ENCODE measurements around the gene GPC1. TPM values are rescaled to one million over a fixed set of nuclear protein-coding genes. Genes with fewer than 3 reads are reported as not detected.

Gene GPC1
- total RNA-seq, 2 donors from 2014 or later: 80.7 to 447 TPM

DNA sequence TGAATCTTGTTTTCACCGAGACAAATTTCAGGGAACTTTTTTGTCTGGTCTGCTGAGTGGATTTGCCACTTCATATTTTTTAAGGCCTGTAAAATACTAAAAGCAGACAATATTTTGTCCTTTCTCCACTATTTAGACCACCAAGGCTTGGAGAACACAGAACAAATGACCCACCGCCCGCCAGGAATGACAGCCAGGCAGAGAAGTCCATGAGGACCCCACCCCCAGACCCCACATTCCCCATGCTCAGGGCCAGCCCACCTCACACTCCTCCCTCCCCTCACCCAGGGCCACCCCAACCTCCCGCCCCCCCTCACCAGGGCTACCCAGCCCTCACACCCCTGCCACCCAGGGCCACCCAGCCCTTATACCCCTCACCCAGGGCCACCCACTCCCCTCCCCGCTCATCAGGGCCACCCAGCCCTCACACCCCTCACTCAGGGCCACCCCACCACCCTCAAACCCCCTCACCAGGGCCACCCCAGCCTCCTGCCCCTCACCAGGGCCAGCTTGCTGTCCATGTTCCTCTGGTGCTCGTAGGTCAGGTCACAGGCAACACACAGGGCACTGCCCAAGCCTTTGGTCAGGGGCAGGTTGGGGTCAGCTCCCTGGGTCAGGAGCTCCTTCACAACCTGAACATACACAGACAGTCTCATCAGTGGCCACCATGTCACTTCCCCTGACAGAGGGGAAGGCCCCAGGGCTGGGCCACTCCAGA lies 71.8 kb downstream of the GPC1 start:
- Histone ChIP-seq H3K27ac (no peak overlapping the region), H3K4me3 (no peak overlapping the region), H3K36me3 (no peaks in the 10 kb centered on the region), H3K9me3 (no peaks in the 10 kb centered on the region), H3K4me1 (replicated peaks) (no peaks in the 10 kb centered on the region), H3K27me3 (replicated peaks; ENCODE audit: insufficient read depth) (no peaks in the 10 kb centered on the region)
- TF ChIP-seq, protein P1, sequence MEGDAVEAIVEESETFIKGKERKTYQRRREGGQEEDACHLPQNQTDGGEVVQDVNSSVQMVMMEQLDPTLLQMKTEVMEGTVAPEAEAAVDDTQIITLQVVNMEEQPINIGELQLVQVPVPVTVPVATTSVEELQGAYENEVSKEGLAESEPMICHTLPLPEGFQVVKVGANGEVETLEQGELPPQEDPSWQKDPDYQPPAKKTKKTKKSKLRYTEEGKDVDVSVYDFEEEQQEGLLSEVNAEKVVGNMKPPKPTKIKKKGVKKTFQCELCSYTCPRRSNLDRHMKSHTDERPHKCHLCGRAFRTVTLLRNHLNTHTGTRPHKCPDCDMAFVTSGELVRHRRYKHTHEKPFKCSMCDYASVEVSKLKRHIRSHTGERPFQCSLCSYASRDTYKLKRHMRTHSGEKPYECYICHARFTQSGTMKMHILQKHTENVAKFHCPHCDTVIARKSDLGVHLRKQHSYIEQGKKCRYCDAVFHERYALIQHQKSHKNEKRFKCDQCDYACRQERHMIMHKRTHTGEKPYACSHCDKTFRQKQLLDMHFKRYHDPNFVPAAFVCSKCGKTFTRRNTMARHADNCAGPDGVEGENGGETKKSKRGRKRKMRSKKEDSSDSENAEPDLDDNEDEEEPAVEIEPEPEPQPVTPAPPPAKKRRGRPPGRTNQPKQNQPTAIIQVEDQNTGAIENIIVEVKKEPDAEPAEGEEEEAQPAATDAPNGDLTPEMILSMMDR (IDR thresholded peaks at IDR 0.05): no peak
- TF ChIP-seq POLR2AphosphoS5 (IDR thresholded peaks at IDR 0.05) (no peak), POLR2A (IDR thresholded peaks at IDR 0.05) (no peak)
- WGBS: 86% methylated on average over 6 of the region's 6 CpGs
- intact Hi-C loops (cut with DNase I): no loop called here
- DNase-seq (ENCODE audit: low spot score): peak; percentile 2

DNA sequence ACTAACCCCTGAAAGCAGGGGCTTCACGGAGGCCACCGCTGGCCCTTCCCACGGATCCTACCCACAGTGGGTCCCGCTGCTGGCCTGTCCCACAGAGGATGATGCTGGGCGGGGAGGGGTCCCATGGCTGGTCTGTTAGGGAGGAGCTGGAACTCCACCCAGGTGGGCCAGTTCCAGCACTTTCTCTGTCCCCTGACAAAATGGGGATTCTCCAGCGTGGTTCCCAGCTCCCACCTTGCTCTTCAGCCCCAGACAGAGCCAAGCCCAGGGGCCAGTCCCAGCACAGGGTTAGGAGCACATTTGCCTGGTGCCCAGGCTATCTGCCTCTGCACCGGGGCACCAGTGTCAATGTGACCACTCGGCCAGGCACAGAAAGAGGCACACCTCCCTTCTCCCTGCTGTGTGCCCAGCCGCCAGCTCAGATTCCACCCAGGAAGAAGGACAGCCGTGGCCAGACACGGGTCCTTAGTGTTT lies 72.4 kb downstream of the GPC1 start:
- intact Hi-C loops (cut with DNase I): no loop called here
- Histone ChIP-seq H3K4me3 (no peak overlapping the region), H3K9me3 (no peaks in the 10 kb centered on the region), H3K27ac (no peak overlapping the region), H3K36me3 (no peaks in the 10 kb centered on the region), H3K27me3 (replicated peaks; ENCODE audit: insufficient read depth) (no peaks in the 10 kb centered on the region), H3K4me1 (replicated peaks) (no peaks in the 10 kb centered on the region)
- 94% methylated on average over 11 of the region's 11 CpGs for WGBS
- TF ChIP-seq POLR2A (IDR thresholded peaks at IDR 0.05): no peak
- TF ChIP-seq, protein P1 (IDR thresholded peaks at IDR 0.05): no peak
- TF ChIP-seq POLR2AphosphoS5 (IDR thresholded peaks at IDR 0.05): no peak
- peak; percentile 2 for DNase-seq (ENCODE audit: low spot score)

DNA sequence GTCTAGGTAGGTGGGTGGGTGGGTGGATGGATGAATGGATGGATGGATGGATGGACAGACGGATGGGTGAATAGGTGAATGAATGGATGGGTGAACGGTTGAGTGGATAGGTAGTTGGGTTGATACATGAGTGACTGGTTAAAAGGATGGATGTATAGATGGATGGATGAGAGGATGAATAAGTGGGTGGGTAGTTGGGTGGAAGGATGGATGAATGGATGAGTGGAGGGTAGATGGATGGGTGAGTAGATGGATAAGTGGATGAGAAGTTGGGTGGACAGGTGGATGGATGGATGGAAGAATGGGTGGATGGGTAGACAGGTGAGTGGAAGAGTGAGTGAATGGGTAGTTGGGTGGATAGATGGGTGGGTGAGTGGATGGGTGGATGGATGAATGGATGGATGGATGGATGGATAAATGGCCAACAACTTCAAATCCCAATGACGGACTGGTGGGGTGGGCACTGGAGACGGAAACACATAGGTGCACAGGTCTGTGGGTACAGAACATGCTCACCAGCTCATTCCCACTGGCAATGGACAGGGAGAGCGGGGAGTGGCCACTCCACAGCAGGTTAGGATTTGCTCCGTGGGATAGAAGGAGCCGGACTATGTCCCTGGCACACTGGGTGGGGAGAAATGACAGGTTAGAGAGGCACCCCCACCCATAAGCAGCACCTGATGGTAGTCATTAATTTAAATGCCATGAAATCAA lies 73.5 kb downstream of the GPC1 start:
- no peak for TF ChIP-seq POLR2AphosphoS5 (IDR thresholded peaks at IDR 0.05)
- TF ChIP-seq, protein P1 (IDR thresholded peaks at IDR 0.05): no peak
- no peak for TF ChIP-seq POLR2A (IDR thresholded peaks at IDR 0.05)
- no peaks in the 10 kb centered on the region for H3K36me3 ChIP-seq
- intact Hi-C loops (cut with DNase I): no loop called here
- WGBS: 97% methylated on average over 7 of the region's 7 CpGs
- no peaks in the 10 kb centered on the region for H3K4me1 ChIP-seq (replicated peaks)
- DNase-seq (ENCODE audit: low spot score): peak; percentile 2
- H3K9me3 ChIP-seq: no peaks in the 10 kb centered on the region
- H3K27ac ChIP-seq: no peak overlapping the region
- H3K27me3 ChIP-seq (replicated peaks; ENCODE audit: insufficient read depth): no peaks in the 10 kb centered on the region
- H3K4me3 ChIP-seq: no peak overlapping the region

DNA sequence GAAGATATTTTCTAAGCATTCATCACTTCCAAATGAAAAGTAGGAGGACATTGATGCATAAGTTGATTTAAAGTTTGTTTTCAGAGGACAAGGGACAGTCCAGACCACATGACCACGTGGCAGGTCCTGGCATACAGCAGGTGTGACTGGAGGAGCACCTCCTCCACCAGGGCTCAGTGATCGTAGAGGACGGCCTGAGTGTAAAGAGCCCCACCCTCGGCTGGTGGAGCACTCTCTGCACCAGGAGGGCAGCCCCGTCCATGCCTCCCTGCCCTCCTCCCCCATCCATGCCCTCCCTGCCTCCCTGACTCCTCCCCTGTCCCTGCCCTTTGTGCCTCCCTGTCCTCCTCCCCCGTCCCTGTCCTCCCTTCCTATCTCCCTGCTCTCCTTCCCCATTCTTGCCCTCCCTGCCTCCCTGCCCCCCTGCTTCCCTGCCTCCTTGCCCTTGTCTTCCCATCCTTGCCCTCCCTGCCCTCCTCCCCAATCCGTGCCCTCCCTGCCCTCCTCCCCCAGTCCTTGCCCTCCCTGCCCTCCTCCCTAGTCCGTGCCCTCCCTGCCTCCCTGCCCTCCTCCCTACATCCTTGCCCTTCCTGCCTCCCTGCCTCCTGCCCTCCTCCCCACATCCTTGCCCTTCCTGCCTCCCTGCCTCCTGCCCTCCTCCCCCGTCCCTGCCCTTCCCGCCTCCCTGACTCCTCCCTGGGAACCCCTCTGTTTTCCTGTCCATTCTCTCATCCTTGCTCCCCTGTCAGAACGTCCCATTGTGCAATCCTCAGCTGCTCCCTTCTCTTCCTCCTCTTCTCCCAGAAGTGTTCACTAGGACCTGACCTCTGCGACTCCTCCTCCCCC lies 74.4 kb downstream of the GPC1 start:
- 74% methylated on average over 12 of the region's 12 CpGs for WGBS
- Histone ChIP-seq H3K36me3 (no peaks in the 10 kb centered on the region), H3K27ac (no peak overlapping the region), H3K27me3 (replicated peaks; ENCODE audit: insufficient read depth) (no peaks in the 10 kb centered on the region), H3K4me3 (no peak overlapping the region), H3K4me1 (replicated peaks) (no peaks in the 10 kb centered on the region), H3K9me3 (no peaks in the 10 kb centered on the region)
- intact Hi-C loops (cut with DNase I): loop anchor here (10.0 kb wide), 1 partner anchor 195 kb away; no protein-coding TSS in a partner anchor
- DNase-seq (ENCODE audit: low spot score): no peak
- no peak for TF ChIP-seq POLR2AphosphoS5 (IDR thresholded peaks at IDR 0.05)
